HepG2 (cell line): ENCODE measurements around the gene DNAJC15. TPM values are rescaled to one million over a fixed set of nuclear protein-coding genes. Genes with fewer than 3 reads are reported as not detected.

Experiments
- ATAC-seq: fragments of 200-7000 bp; cut with Tn5 transposase; 3 replicates; pipeline ENCODE4 v1.9.1; 2020; ENCODE audit warnings: mild to moderate bottlenecking, moderate library complexity
- BruUV-seq: library from RNA; stranded (reverse); fragments of 400-500 nt; replicated peaks from 2 replicates; lab custom pipeline; 2021; lab: Mats Ljungman, UMichigan
- CTCF ChIA-PET: fragments of 300-600 bp; formaldehyde crosslinking; extraction: SDS; loops from one replicate; lab custom pipeline; 2021; ENCODE audit warnings: low total read pairs, inconsistent platforms, low intra/inter-chr PET ratio; lab: Yijun Ruan, JAX
- POLR2A ChIA-PET: fragments of 350-600 bp; sonication (Branson Sonifier 250); formaldehyde crosslinking; loops from one replicate; lab custom pipeline; 2020; ENCODE audit warnings: antibody characterized with exemption, inconsistent platforms; lab: Yijun Ruan, JAX
- DNase-seq: peaks from one replicate; pipeline ENCODE4 v3.0.0-alpha.2; 2015; ENCODE audit warnings: low spot score
- FAIRE-seq: peaks from 3 replicates; lab custom pipeline; 2011; peaks lifted over from hg19 to GRCh38; lab: Jason Lieb, UNC
- H2AFZ ChIP-seq: one replicate; pipeline ENCODE4 v1.6.1; 2011; ENCODE audit warnings: low read length, inconsistent platforms
- H3K27ac ChIP-seq: fragments of 300-600 bp; 3 replicates; pipeline ENCODE4 v1.8.0; 2011; ENCODE audit warnings: mixed run types, mild to moderate bottlenecking, mixed read lengths, low read length, inconsistent platforms; ENCODE audit not compliant: insufficient read depth; ENCODE audit errors: extremely low read length
- H3K27me3 ChIP-seq, 2 experiments: fragments of 200-600 bp in 1 of 2; 2 replicates in 1 of 2; 3 replicates in 1 of 2; pipeline versions ENCODE4 v1.6.0 to v1.8.0; 2011; ENCODE audit warnings: low read length in 2 of 2, mild to moderate bottlenecking in 2 of 2, moderate library complexity in 2 of 2, inconsistent platforms in 1 of 2; ENCODE audit not compliant: insufficient read depth in 2 of 2, control insufficient read depth in 1 of 2
- H3K36me3 ChIP-seq, 2 experiments: fragments of 200-600 bp in 1 of 2; replicated peaks in 1 of 2; 2 replicates in 1 of 2; 3 replicates in 1 of 2; pipeline versions ENCODE4 v1.5.1 to v1.8.0; 2011; ENCODE audit warnings: low read length in 2 of 2, inconsistent platforms in 1 of 2; ENCODE audit not compliant: insufficient read depth in 2 of 2, control insufficient read depth in 1 of 2
- H3K4me1 ChIP-seq: 2 replicates; pipeline ENCODE4 v1.5.1; 2012; ENCODE audit warnings: low read length, inconsistent platforms; ENCODE audit not compliant: insufficient read depth
- H3K4me2 ChIP-seq: 2 replicates; pipeline ENCODE4 v1.6.0; 2011; ENCODE audit warnings: low read depth, low read length, inconsistent platforms
- H3K4me3 ChIP-seq, 3 experiments: fragments of 200-600 bp in 1 of 3; sonication (generic), shearing (Covaris generic) in 1 of 3; replicated peaks in 1 of 3; 2 replicates each; pipeline ENCODE4 v1.5.1; 2011 to 2016; ENCODE audit warnings: low read length in 3 of 3, inconsistent platforms in 2 of 3, low read depth in 2 of 3, mild to moderate bottlenecking in 2 of 3, control low read depth in 1 of 3, mixed read lengths in 1 of 3; ENCODE audit not compliant: insufficient read depth in 1 of 3
- H3K79me2 ChIP-seq: one replicate; pipeline ENCODE4 v1.6.1; 2011; ENCODE audit warnings: low read length, inconsistent platforms; ENCODE audit not compliant: insufficient read depth
- H3K9ac ChIP-seq: 2 replicates; pipeline ENCODE4 v1.6.0; 2011; ENCODE audit warnings: mild to moderate bottlenecking, low read depth, low read length, inconsistent platforms; ENCODE audit not compliant: insufficient read depth
- H3K9me3 ChIP-seq: 2 replicates; pipeline ENCODE4 v1.5.1; 2012; ENCODE audit warnings: mild to moderate bottlenecking, low read length
- H4K20me1 ChIP-seq: 2 replicates; pipeline ENCODE4 v1.6.0; 2011; ENCODE audit warnings: inconsistent platforms, mild to moderate bottlenecking, low read length, moderate library complexity; ENCODE audit not compliant: insufficient read depth
- ATRX ChIP-seq: sonication (generic); formaldehyde crosslinking; IDR thresholded peaks from 2 replicates; pipeline ENCODE4 v1.4.0; 2020; ENCODE audit warnings: missing genetic modification reagents, borderline replicate concordance
- EEA1 ChIP-seq: sonication (generic); formaldehyde crosslinking; IDR thresholded peaks from 2 replicates; pipeline ENCODE4 v1.5.1; 2020; ENCODE audit warnings: mild to moderate bottlenecking, missing genetic modification reagents, borderline replicate concordance
- EHMT2 ChIP-seq: fragments of 200-600 bp; sonication (generic); IDR thresholded peaks from 2 replicates; pipeline ENCODE4 v1.7.0; 2017; ENCODE audit warnings: antibody characterized with exemption, low read depth, low read length, borderline replicate concordance
- FOXP4 ChIP-seq: sonication (generic); formaldehyde crosslinking; IDR thresholded peaks from 2 replicates; pipeline ENCODE4 v1.4.0; 2020; ENCODE audit warnings: missing genetic modification reagents
- JDP2 ChIP-seq: sonication (generic); formaldehyde crosslinking; IDR thresholded peaks from 2 replicates; pipeline ENCODE4 v1.8.1; 2022; ENCODE audit warnings: missing genetic modification reagents, borderline replicate concordance
- MED13 ChIP-seq: sonication (generic); formaldehyde crosslinking; IDR thresholded peaks from 2 replicates; pipeline ENCODE4 v1.5.0; 2020; ENCODE audit warnings: missing genetic modification reagents
- MLLT10 ChIP-seq: sonication (generic); formaldehyde crosslinking; IDR thresholded peaks from 2 replicates; pipeline ENCODE4 v1.4.0; 2020; ENCODE audit warnings: missing genetic modification reagents
- ONECUT2 ChIP-seq: sonication (generic); formaldehyde crosslinking; IDR thresholded peaks from 2 replicates; pipeline ENCODE4 v1.4.0; 2020; ENCODE audit warnings: missing genetic modification reagents
- PAWR ChIP-seq: sonication (generic); formaldehyde crosslinking; IDR thresholded peaks from 2 replicates; pipeline ENCODE4 v1.4.0; 2020; ENCODE audit warnings: missing genetic modification reagents, mild to moderate bottlenecking, borderline replicate concordance
- PREB ChIP-seq: sonication (generic); formaldehyde crosslinking; IDR thresholded peaks from 2 replicates; pipeline ENCODE4 v1.4.0; 2020; ENCODE audit warnings: missing genetic modification reagents
- RAD51 ChIP-seq: fragments of 450-650 bp; IDR thresholded peaks from 2 replicates; pipeline ENCODE4 v1.6.1; 2016; ENCODE audit warnings: borderline replicate concordance
- SMAD3 ChIP-seq: sonication (generic); formaldehyde crosslinking; IDR thresholded peaks from 2 replicates; pipeline ENCODE4 v1.4.0; 2020; ENCODE audit warnings: missing genetic modification reagents
- SNAI1 ChIP-seq: sonication (generic); formaldehyde crosslinking; IDR thresholded peaks from 2 replicates; pipeline ENCODE4 v1.5.0; 2020; ENCODE audit warnings: mild to moderate bottlenecking, missing genetic modification reagents, borderline replicate concordance
- TEAD3 ChIP-seq: optimal IDR thresholded peaks from 2 replicates; pipeline ENCODE3; 2016; ENCODE audit warnings: borderline replicate concordance
- TRIM22 ChIP-seq: fragments of 450-650 bp; IDR thresholded peaks from 2 replicates; pipeline ENCODE4 v1.6.1; 2017
- ZNF205 ChIP-seq: IDR thresholded peaks from 2 replicates; pipeline ENCODE4 v1.6.1; 2018; ENCODE audit warnings: missing biosample characterization, missing genetic modification reagents
- ZNF3 ChIP-seq: IDR thresholded peaks from 2 replicates; pipeline ENCODE4 v1.7.0; 2017; ENCODE audit warnings: inconsistent platforms
- ZNF468 ChIP-seq: sonication (generic); formaldehyde crosslinking; IDR thresholded peaks from 2 replicates; pipeline ENCODE4 v1.8.0; 2022; ENCODE audit warnings: mild to moderate bottlenecking, moderate library complexity, missing genetic modification reagents
- ZNF746 ChIP-seq: sonication (generic); formaldehyde crosslinking; IDR thresholded peaks from 2 replicates; pipeline ENCODE4 v1.8.0; 2022; ENCODE audit warnings: mild to moderate bottlenecking, missing genetic modification reagents
- WGBS: methylation state at CpG from one replicate; pipeline ENCODE4 v1.1.6; 2017; ENCODE audit warnings: low lambda C conversion rate; 5-methylcytosine and 5-hydroxymethylcytosine counted together
- in situ Hi-C: cut with HindIII; loops from 2 replicates; pipeline ENCODE4 v1.10.0; 2017; ENCODE audit warnings: low pct_unique_long_range_greater_than_20kb; ENCODE audit not compliant: extremely low pct_ligation_motif_present
- intact Hi-C: fragments of 100-400 bp; cut with micrococcal nuclease; formaldehyde crosslinking; loops from one replicate; pipeline ENCODE4 v1.10.0; 2022; ENCODE audit not compliant: unreplicated experiment
- polyA plus RNA-seq, 8 experiments: library from polyadenylated mRNA; depleted of rRNA in 3 of 8; stranded (reverse) in 7 of 8; unstranded in 1 of 8; fragments of >200 nt; fragmentation: Illumina TruSeq in 4 of 8; extraction: Trizol in 4 of 8; gene quantifications; 2 replicates each; pipeline versions ENCODE4 v1.2.1 to v1.2.3, GENCODE V29; 2011 to 2016; ENCODE audit warnings: low read depth in 4 of 8, missing spikeins in 1 of 8, mixed read lengths in 1 of 8; ENCODE audit not compliant: insufficient read depth in 1 of 8
- total RNA-seq, 5 experiments: library from RNA; depleted of rRNA; stranded (reverse); fragments of >200 nt; fragmentation: Illumina TruSeq; extraction: Trizol; gene quantifications; 2 replicates each; pipeline ENCODE4 v1.2.3, GENCODE V29; 2016; ENCODE audit warnings: low read depth in 1 of 5
- TF ChIP-seq, protein P1 (sequence below): sonication (generic); formaldehyde crosslinking; IDR thresholded peaks from 2 replicates; pipeline ENCODE4 v1.4.0; 2020; ENCODE audit warnings: mild to moderate bottlenecking, missing genetic modification reagents

DNAJC15 gene
- total and polyA plus RNA-seq, 2 of the 13 experiments (the other 11 are each of a cell fraction or from before 2014, with no cell fraction given) = 23.0 to 31.9 TPM

GRCh38 chr13:43110036-43110435, 86.7 kb downstream of the DNAJC15 start:
- in situ Hi-C loops = no loop called here
- Histone ChIP-seq H3K4me1 (peaks cover 10% of the 10 kb centered on the region), H3K27ac (no peak overlapping the region), H2AFZ (no peak overlapping the region), H4K20me1 (no peaks in the 10 kb centered on the region), H3K4me3 (no peak overlapping the region), H3K4me2 (no peak overlapping the region), H3K9ac (no peak overlapping the region), H3K36me3 (peaks cover 0 to 10% of the 10 kb centered on the region in 2 experiments; a peak in 2 of 5 replicates), H3K27me3 (no peaks in the 10 kb centered on the region), H3K79me2 (no peaks in the 10 kb centered on the region), H3K9me3 (no peaks in the 10 kb centered on the region)
- FAIRE-seq (no peak), DNase-seq (no peak), ATAC-seq (no peak)
- intact Hi-C loops = no loop called here
- ChIA-PET POLR2A (no interaction called here), CTCF (no interaction called here)
- 85% methylated on average over 5 of the region's 5 CpGs for WGBS
- TF ChIP-seq TEAD3 (CRISPR knock-in tag) (no peak), PREB (no peak), ATRX (CRISPR knock-in tag) (no peak), JDP2 (CRISPR knock-in tag) (no peak), MED13 (CRISPR knock-in tag) (no peak), SMAD3 (CRISPR knock-in tag) (no peak), FOXP4 (CRISPR knock-in tag) (no peak), ONECUT2 (CRISPR knock-in tag) (no peak), ZNF3 (CRISPR knock-in tag) (no peak), EEA1 (CRISPR knock-in tag) (no peak), TRIM22 (no peak), SNAI1 (no peak), EHMT2 (no peak), PAWR (CRISPR knock-in tag) (no peak), RAD51 (no peak), MLLT10 (no peak), ZNF746 (CRISPR knock-in tag) (no peak), ZNF205 (CRISPR knock-in tag) (no peak), ZNF468 (CRISPR knock-in tag) (no peak)
- TF ChIP-seq, protein P1, sequence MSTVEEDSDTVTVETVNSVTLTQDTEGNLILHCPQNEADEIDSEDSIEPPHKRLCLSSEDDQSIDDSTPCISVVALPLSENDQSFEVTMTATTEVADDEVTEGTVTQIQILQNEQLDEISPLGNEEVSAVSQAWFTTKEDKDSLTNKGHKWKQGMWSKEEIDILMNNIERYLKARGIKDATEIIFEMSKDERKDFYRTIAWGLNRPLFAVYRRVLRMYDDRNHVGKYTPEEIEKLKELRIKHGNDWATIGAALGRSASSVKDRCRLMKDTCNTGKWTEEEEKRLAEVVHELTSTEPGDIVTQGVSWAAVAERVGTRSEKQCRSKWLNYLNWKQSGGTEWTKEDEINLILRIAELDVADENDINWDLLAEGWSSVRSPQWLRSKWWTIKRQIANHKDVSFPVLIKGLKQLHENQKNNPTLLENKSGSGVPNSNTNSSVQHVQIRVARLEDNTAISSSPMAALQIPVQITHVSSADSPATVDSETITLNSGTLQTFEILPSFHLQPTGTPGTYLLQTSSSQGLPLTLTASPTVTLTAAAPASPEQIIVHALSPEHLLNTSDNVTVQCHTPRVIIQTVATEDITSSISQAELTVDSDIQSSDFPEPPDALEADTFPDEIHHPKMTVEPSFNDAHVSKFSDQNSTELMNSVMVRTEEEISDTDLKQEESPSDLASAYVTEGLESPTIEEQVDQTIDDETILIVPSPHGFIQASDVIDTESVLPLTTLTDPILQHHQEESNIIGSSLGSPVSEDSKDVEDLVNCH (CRISPR knock-in tag) = no peak
- BruUV-seq = no TSS peak
